ENCODE results near the gene BACE1.
"Not testable (repeated sequence)": the region's sequence is repeated elsewhere in the genome, so short reads cannot be mapped to it uniquely, and the experiment has no call there.

The BACE1 gene

GRCh38 chr11:117282956-117283355, 33.1 kb downstream of the BACE1 start:
- DNase-seq, result no peak
- in situ Hi-C loops (cut with MboI; ENCODE audit: low pct_unique_long_range_greater_than_20kb, low sequenced_read_pairs), result no loop called here

GRCh38 chr11:117281869-117282268, 34.2 kb downstream of the BACE1 start:
- in situ Hi-C loops (cut with MboI; ENCODE audit: low pct_unique_long_range_greater_than_20kb, low sequenced_read_pairs), result no loop called here
- no peak for DNase-seq

- in situ Hi-C loops (cut with MboI; ENCODE audit: low pct_unique_long_range_greater_than_20kb, low sequenced_read_pairs), result no loop called here
- DNase-seq, result no peak
Measured at GRCh38 chr11:117281159-117281558, 34.9 kb downstream of the BACE1 start.

- DNase-seq, result no peak
- in situ Hi-C loops (cut with MboI; ENCODE audit: low pct_unique_long_range_greater_than_20kb, low sequenced_read_pairs), result no loop called here
Measured at GRCh38 chr11:117279711-117280376, 36.2 kb downstream of the BACE1 start.

GRCh38 chr11:117278347-117278746, 37.7 kb downstream of the BACE1 start:
- in situ Hi-C loops (cut with MboI; ENCODE audit: low pct_unique_long_range_greater_than_20kb, low sequenced_read_pairs), result no loop called here
- DNase-seq, result no peak

GRCh38 chr11:117273550-117274289, 42.3 kb downstream of the BACE1 start:
- in situ Hi-C loops (cut with MboI; ENCODE audit: low pct_unique_long_range_greater_than_20kb, low sequenced_read_pairs), result no loop called here
- no peak for DNase-seq

- in situ Hi-C loops (cut with MboI; ENCODE audit: low pct_unique_long_range_greater_than_20kb, low sequenced_read_pairs), result not testable (repeated sequence)
- peak; percentile 76 for DNase-seq
Measured at GRCh38 chr11:117272175-117272574, 43.9 kb downstream of the BACE1 start.

GRCh38 chr11:117271208-117271607, 44.8 kb downstream of the BACE1 start:
- DNase-seq, result no peak
- in situ Hi-C loops (cut with MboI; ENCODE audit: low pct_unique_long_range_greater_than_20kb, low sequenced_read_pairs), result no loop called here

GRCh38 chr11:117269856-117270255, 46.2 kb downstream of the BACE1 start:
- in situ Hi-C loops (cut with MboI; ENCODE audit: low pct_unique_long_range_greater_than_20kb, low sequenced_read_pairs), result no loop called here
- DNase-seq, result no peak

GRCh38 chr11:117265745-117266144, 50.3 kb downstream of the BACE1 start:
- no peak for DNase-seq
- in situ Hi-C loops (cut with MboI; ENCODE audit: low pct_unique_long_range_greater_than_20kb, low sequenced_read_pairs), result no loop called here

- DNase-seq; in situ Hi-C loops (cut with MboI; ENCODE audit: low pct_unique_long_range_greater_than_20kb, low sequenced_read_pairs): not testable (repeated sequence)
Measured at GRCh38 chr11:117264624-117265323, 51.3 kb downstream of the BACE1 start.

GRCh38 chr11:117259417-117259816, 56.6 kb downstream of the BACE1 start:
- in situ Hi-C loops (cut with MboI; ENCODE audit: low pct_unique_long_range_greater_than_20kb, low sequenced_read_pairs), result no loop called here
- no peak for DNase-seq

- no peak for DNase-seq
- in situ Hi-C loops (cut with MboI; ENCODE audit: low pct_unique_long_range_greater_than_20kb, low sequenced_read_pairs), result no loop called here
Measured at GRCh38 chr11:117258576-117258975, 57.5 kb downstream of the BACE1 start.

- in situ Hi-C loops (cut with MboI; ENCODE audit: low pct_unique_long_range_greater_than_20kb, low sequenced_read_pairs), result no loop called here
- DNase-seq, result no peak
Measured at GRCh38 chr11:117256573-117256972, 59.5 kb downstream of the BACE1 start.

GRCh38 chr11:117255966-117256365, 60.1 kb downstream of the BACE1 start:
- in situ Hi-C loops (cut with MboI; ENCODE audit: low pct_unique_long_range_greater_than_20kb, low sequenced_read_pairs), result no loop called here
- DNase-seq, result no peak

GRCh38 chr11:117251506-117251905, 64.5 kb downstream of the BACE1 start:
- in situ Hi-C loops (cut with MboI; ENCODE audit: low pct_unique_long_range_greater_than_20kb, low sequenced_read_pairs), result no loop called here
- no peak for DNase-seq

GRCh38 chr11:117249571-117249970, 66.5 kb downstream of the BACE1 start:
- in situ Hi-C loops (cut with MboI; ENCODE audit: low pct_unique_long_range_greater_than_20kb, low sequenced_read_pairs), result no loop called here
- DNase-seq, result no peak

GRCh38 chr11:117248341-117248740, 67.7 kb downstream of the BACE1 start:
- in situ Hi-C loops (cut with MboI; ENCODE audit: low pct_unique_long_range_greater_than_20kb, low sequenced_read_pairs), result no loop called here

GRCh38 chr11:117239295-117239694, 76.8 kb downstream of the BACE1 start:
- in situ Hi-C loops (cut with MboI; ENCODE audit: low pct_unique_long_range_greater_than_20kb, low sequenced_read_pairs), result no loop called here
- DNase-seq, result no peak

More at GRCh38 chr11:117248341-117248740, 67.7 kb downstream of the BACE1 start:
- no peak for DNase-seq

- in situ Hi-C loops (cut with MboI; ENCODE audit: low pct_unique_long_range_greater_than_20kb, low sequenced_read_pairs), result no loop called here
- no peak for DNase-seq
Measured at GRCh38 chr11:117238221-117238620, 77.8 kb downstream of the BACE1 start.
